PC-3 (cell line): ENCODE data around the gene NR3C1. TPM values are rescaled to one million over a fixed set of nuclear protein-coding genes. Genes with fewer than 3 reads are reported as not detected.

Source experiments
- ATAC-seq: fragments of 200-7000 bp; cut with Tn5 transposase; 2 replicates; pipeline ENCODE4 v1.9.1; 2020; ENCODE audit warnings: mild to moderate bottlenecking, moderate library complexity
- BruUV-seq: library from RNA; stranded (reverse); fragments of 400-500 nt; replicated peaks from 2 replicates; lab custom pipeline; 2021; lab: Mats Ljungman, UMichigan
- CTCF ChIA-PET: fragments of 300-600 bp; sonication (Branson Sonifier 250); formaldehyde crosslinking; loops from one replicate; lab custom pipeline; 2022; ENCODE audit warnings: antibody characterized with exemption; lab: Charles Lee
- POLR2A ChIA-PET: fragments of 300-600 bp; sonication (Branson Sonifier 250); formaldehyde crosslinking; loops from one replicate; lab custom pipeline; 2022; ENCODE audit warnings: antibody characterized with exemption; ENCODE audit not compliant: unreplicated experiment; lab: Charles Lee
- DNase-seq: peaks from one replicate; pipeline ENCODE4 v3.0.0-alpha.2; 2015
- H2AFZ ChIP-seq: fragments of 300-600 bp; sonication (generic); 2 replicates; pipeline ENCODE4 v1.6.0; 2016; ENCODE audit warnings: antibody characterized with exemption, low read length
- H3F3A ChIP-seq: fragments of 300-600 bp; sonication (generic); one replicate; pipeline ENCODE4 v1.6.0; 2017; ENCODE audit warnings: antibody characterized with exemption, low read length, control low read depth, mild to moderate bottlenecking; ENCODE audit not compliant: unreplicated experiment
- H3K27ac ChIP-seq: fragments of 300-600 bp; sonication (generic); 2 replicates; pipeline ENCODE4 v1.5.1; 2016; ENCODE audit warnings: mild to moderate bottlenecking, low read length
- H3K27me3 ChIP-seq: fragments of 300-600 bp; sonication (generic); 2 replicates; pipeline ENCODE4 v1.6.1; 2016; ENCODE audit warnings: low read length, mixed read lengths
- H3K36me3 ChIP-seq: fragments of 300-600 bp; sonication (generic); 2 replicates; pipeline ENCODE4 v1.6.1; 2016; ENCODE audit warnings: low read depth, mixed run types, low read length, mixed read lengths
- H3K4me1 ChIP-seq: fragments of 300-600 bp; sonication (generic); 2 replicates; pipeline ENCODE4 v1.5.1; 2016; ENCODE audit warnings: low read length; ENCODE audit not compliant: insufficient read depth
- H3K4me2 ChIP-seq: fragments of 300-600 bp; sonication (generic); 2 replicates; pipeline ENCODE4 v1.6.0; 2016; ENCODE audit warnings: low read length
- H3K4me3 ChIP-seq: fragments of 300-600 bp; sonication (generic); 2 replicates; pipeline ENCODE4 v1.5.1; 2016; ENCODE audit warnings: mild to moderate bottlenecking, low read length, mixed read lengths
- H3K79me2 ChIP-seq: fragments of 300-600 bp; sonication (generic); 2 replicates; pipeline ENCODE4 v1.6.1; 2017; ENCODE audit warnings: low read length, mixed read lengths
- H3K9ac ChIP-seq: fragments of 300-600 bp; sonication (generic); 2 replicates; pipeline ENCODE4 v1.6.0; 2016; ENCODE audit warnings: mild to moderate bottlenecking, low read length
- H3K9me2 ChIP-seq: fragments of 300-600 bp; sonication (generic); replicated peaks from 2 replicates; pipeline ENCODE4 v1.6.1; 2016; ENCODE audit warnings: mixed run types, low read length, mixed read lengths
- H3K9me3 ChIP-seq: fragments of 300-600 bp; sonication (generic); 2 replicates; pipeline ENCODE4 v1.6.1; 2016; ENCODE audit warnings: low read length, mixed read lengths
- H4K20me1 ChIP-seq: fragments of 300-600 bp; sonication (generic); 2 replicates; pipeline ENCODE4 v1.6.1; 2016; ENCODE audit warnings: low read length, mixed read lengths
- CTCF ChIP-seq: fragments of 300-600 bp; sonication (generic); conservative IDR thresholded peaks from 2 replicates; pipeline ENCODE4 v1.5.1; 2017; ENCODE audit warnings: antibody characterized with exemption, low read depth, mild to moderate bottlenecking, low read length
- EZH2 ChIP-seq: fragments of 300-600 bp; sonication (generic); IDR thresholded peaks from one replicate; pipeline ENCODE4 v1.6.1; 2017; ENCODE audit warnings: antibody characterized with exemption, mild to moderate bottlenecking, low read length; ENCODE audit not compliant: unreplicated experiment
- EZH2phosphoT487 ChIP-seq: fragments of 300-600 bp; sonication (generic); IDR thresholded peaks from 2 replicates; pipeline ENCODE4 v1.6.1; 2018; ENCODE audit warnings: mild to moderate bottlenecking, antibody characterized with exemption, low read length, borderline replicate concordance
- intact Hi-C: fragments of 100-400 bp; cut with micrococcal nuclease; formaldehyde crosslinking; loops from 2 replicates; pipeline ENCODE4 v1.9.0; 2023
- total RNA-seq: library from RNA; depleted of rRNA; stranded (reverse); fragments of >200 nt; gene quantifications from 2 replicates; pipeline ENCODE4 v1.2.3, GENCODE V29; 2014

NR3C1 gene
- total RNA-seq, 1 experiment from 2014 or later, result 13.0 TPM

- peak overlapping the region; percentile 98 for H3K4me2 ChIP-seq
Measured at GRCh38 chr5:143403334-143403592, 223 bp downstream of the NR3C1 start.

DNA sequence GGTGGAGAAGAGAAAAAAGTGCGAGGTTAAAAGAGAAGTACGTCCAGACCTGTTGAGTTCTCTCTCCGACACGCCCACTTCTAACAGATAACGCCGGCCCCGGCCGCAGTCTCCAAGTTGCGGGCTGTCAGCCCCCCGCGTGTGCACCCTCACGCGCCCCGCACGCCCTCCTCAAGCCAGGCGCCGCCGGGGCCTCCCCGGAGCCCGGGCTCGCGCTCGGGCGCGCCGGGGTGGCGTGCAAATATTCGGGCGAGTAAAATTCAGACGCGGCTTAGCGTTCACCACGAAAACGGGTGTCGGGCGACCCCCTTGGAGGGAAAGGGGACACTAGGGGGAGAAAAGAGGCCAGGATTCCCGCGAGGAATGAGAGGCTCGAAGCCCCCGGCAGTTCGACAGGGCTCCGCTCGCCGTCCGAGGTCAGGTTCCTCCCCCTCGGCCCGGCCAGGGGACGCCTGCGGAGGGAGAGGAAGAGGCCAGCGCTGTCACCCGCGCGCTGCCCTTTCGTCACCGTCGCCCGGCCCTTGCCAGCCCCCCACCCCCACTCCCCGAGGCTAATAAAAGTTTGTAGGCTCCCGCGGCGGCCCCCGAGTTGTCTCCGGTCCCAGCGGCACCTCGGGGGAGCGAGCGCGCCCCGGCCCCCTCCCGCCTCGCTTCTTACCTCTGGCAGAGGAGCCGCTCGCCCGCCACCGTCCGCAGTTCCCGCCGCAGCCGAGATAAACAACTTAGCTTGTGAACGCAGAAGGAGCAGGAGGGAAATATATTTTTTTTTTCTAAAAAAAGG is 743 bp downstream of the NR3C1 start:
- ChIA-PET CTCF (interaction anchor here (0.6 to 0.7 kb wide), 2 partner anchors 59 to 157 kb away, joined by 3 read pairs; no protein-coding TSS in a partner anchor), POLR2A (no interaction called here)
- peak overlapping the region; percentile 99 for H3K9ac ChIP-seq
- H4K20me1 ChIP-seq, result peaks cover 46% of the 10 kb centered on the region
- H3F3A ChIP-seq, result no peaks in the 10 kb centered on the region
- intact Hi-C loops, result loop anchor here (2.0 to 5.0 kb wide), 8 partner anchors 90 to 780 kb away; no protein-coding TSS in a partner anchor
- TF ChIP-seq EZH2phosphoT487, result no peak
- no peak for TF ChIP-seq CTCF
- no peak for TF ChIP-seq EZH2
- H3K4me1 ChIP-seq, result peaks cover 42% of the 10 kb centered on the region
- H3K4me3 ChIP-seq, result peak overlapping the region; percentile 92
- peaks cover 11% of the 10 kb centered on the region for H3K36me3 ChIP-seq
- peaks cover 57% of the 10 kb centered on the region for H3K79me2 ChIP-seq
- BruUV-seq, result no TSS peak
- ATAC-seq, result peak; percentile 2; the same call in 1 of the 2 replicates
- peak overlapping the region; percentile 98 for H3K4me2 ChIP-seq
- no peaks in the 10 kb centered on the region for H3K9me2 ChIP-seq
- H3K27ac ChIP-seq, result peak overlapping the region; percentile 91
- H3K27me3 ChIP-seq, result no peaks in the 10 kb centered on the region
- H3K9me3 ChIP-seq, result no peaks in the 10 kb centered on the region
- peak; percentile 33 for DNase-seq
- H2AFZ ChIP-seq, result peak overlapping the region; percentile 63; the same call in 1 of the 2 replicates

More at GRCh38 chr5:143403334-143403592, 223 bp downstream of the NR3C1 start:
- ChIA-PET POLR2A (no interaction called here), CTCF (interaction anchor here (0.6 to 0.7 kb wide), 2 partner anchors 59 to 157 kb away, joined by 3 read pairs; no protein-coding TSS in a partner anchor)
- peak overlapping the region; percentile 99 for H3K9ac ChIP-seq
- no peaks in the 10 kb centered on the region for H3K9me2 ChIP-seq
- no peak for TF ChIP-seq EZH2
- TF ChIP-seq CTCF, result no peak
- no peak for TF ChIP-seq EZH2phosphoT487
- H3F3A ChIP-seq, result no peaks in the 10 kb centered on the region
- no peaks in the 10 kb centered on the region for H3K27me3 ChIP-seq
- no peak for DNase-seq
- peaks cover 11% of the 10 kb centered on the region for H3K36me3 ChIP-seq
- ATAC-seq, result peak; percentile 14
- intact Hi-C loops, result loop anchor here (2.0 to 5.0 kb wide), 8 partner anchors 90 to 779 kb away; no protein-coding TSS in a partner anchor
- peak overlapping the region; percentile 91 for H3K27ac ChIP-seq
- peak overlapping the region; percentile 63; the same call in 1 of the 2 replicates for H2AFZ ChIP-seq
- no TSS peak for BruUV-seq
- H3K9me3 ChIP-seq, result no peaks in the 10 kb centered on the region
- H3K79me2 ChIP-seq, result peaks cover 51% of the 10 kb centered on the region
- peaks cover 42% of the 10 kb centered on the region for H4K20me1 ChIP-seq
- H3K4me3 ChIP-seq, result peak overlapping the region; percentile 92
- H3K4me1 ChIP-seq, result peaks cover 38% of the 10 kb centered on the region
